NB4 (cell line): Measurements from ENCODE around the gene MEX3A.
A peak's percentile ranks its signal among the peaks of the same experiment; 100 is the strongest.

Experiments
- DNase-seq: peaks from one replicate; pipeline ENCODE4 v3.0.0; 2010; ENCODE audit warnings: low read depth
- H3K4me3 ChIP-seq: one replicate; pipeline ENCODE4 v1.5.1; 2011; ENCODE audit warnings: mild to moderate bottlenecking, low read depth, low read length, moderate library complexity
- CTCF ChIP-seq: IDR thresholded peaks from one replicate; pipeline ENCODE4 v1.5.1; 2012; ENCODE audit warnings: low read depth, low read length
- MAX ChIP-seq: IDR thresholded peaks from 2 replicates; pipeline ENCODE4 v1.6.1; 2011; ENCODE audit warnings: low read depth, low read length
- MYC ChIP-seq: IDR thresholded peaks from 2 replicates; pipeline ENCODE4 v1.6.1; 2011; ENCODE audit warnings: low read depth, low read length
- POLR2A ChIP-seq: IDR thresholded peaks from 2 replicates; pipeline ENCODE4 v1.6.1; 2011; ENCODE audit warnings: mild to moderate bottlenecking; ENCODE audit not compliant: insufficient read length; ENCODE audit errors: extremely low read depth

The MEX3A gene

GRCh38 chr1:156077430-156077760 is 4.9 kb downstream of the MEX3A start:
- H3K4me3 ChIP-seq = no peak overlapping the region
- no peak for DNase-seq
- no peak for TF ChIP-seq MYC
- TF ChIP-seq POLR2A = no peak
- no peak for TF ChIP-seq CTCF
- TF ChIP-seq MAX = no peak

- DNase-seq = no peak
- no peak overlapping the region for H3K4me3 ChIP-seq
Observed at GRCh38 chr1:156076609-156077429, 5.4 kb downstream of the MEX3A start.

GRCh38 chr1:156075775-156076204 is 6.5 kb downstream of the MEX3A start:
- no peak overlapping the region for H3K4me3 ChIP-seq
- no peak for TF ChIP-seq CTCF
- no peak for TF ChIP-seq POLR2A
- TF ChIP-seq MAX = no peak
- no peak for TF ChIP-seq MYC
- no peak for DNase-seq

More at GRCh38 chr1:156076609-156077429, 5.4 kb downstream of the MEX3A start:
- TF ChIP-seq CTCF = no peak
- TF ChIP-seq MYC = no peak
- TF ChIP-seq MAX = no peak
- TF ChIP-seq POLR2A = no peak

- no peak overlapping the region for H3K4me3 ChIP-seq
- peak; percentile 38 for DNase-seq
- no peak for TF ChIP-seq POLR2A
- no peak for TF ChIP-seq CTCF
- TF ChIP-seq MYC = no peak
- TF ChIP-seq MAX = no peak
Observed at GRCh38 chr1:156075162-156075561, 7.1 kb downstream of the MEX3A start.

- DNase-seq = no peak
- no peak for TF ChIP-seq MAX
- no peak for TF ChIP-seq MYC
- TF ChIP-seq CTCF = no peak
- H3K4me3 ChIP-seq = no peak overlapping the region
Observed at GRCh38 chr1:156074661-156075060, 7.6 kb downstream of the MEX3A start.
